Activated CD4-positive, CD25-positive, alpha-beta regulatory T cell treated with anti-CD3 and anti-CD28 coated beads, Interleukin-2, amount 50 U/mL, for 24 hours (primary cell): ENCODE data around the gene ARHGEF28.
A peak's percentile ranks its signal among the peaks of the same experiment; 100 is the strongest.

Source experiments
- ATAC-seq, 2 donors: fragments of 150-1000 bp; cut with Tn5 transposase; one replicate each; pipeline ENCODE4 v1.10.0; 2021; ENCODE audit warnings: mild to moderate bottlenecking in 1 of 2, moderate library complexity in 1 of 2

The ARHGEF28 gene

DNA sequence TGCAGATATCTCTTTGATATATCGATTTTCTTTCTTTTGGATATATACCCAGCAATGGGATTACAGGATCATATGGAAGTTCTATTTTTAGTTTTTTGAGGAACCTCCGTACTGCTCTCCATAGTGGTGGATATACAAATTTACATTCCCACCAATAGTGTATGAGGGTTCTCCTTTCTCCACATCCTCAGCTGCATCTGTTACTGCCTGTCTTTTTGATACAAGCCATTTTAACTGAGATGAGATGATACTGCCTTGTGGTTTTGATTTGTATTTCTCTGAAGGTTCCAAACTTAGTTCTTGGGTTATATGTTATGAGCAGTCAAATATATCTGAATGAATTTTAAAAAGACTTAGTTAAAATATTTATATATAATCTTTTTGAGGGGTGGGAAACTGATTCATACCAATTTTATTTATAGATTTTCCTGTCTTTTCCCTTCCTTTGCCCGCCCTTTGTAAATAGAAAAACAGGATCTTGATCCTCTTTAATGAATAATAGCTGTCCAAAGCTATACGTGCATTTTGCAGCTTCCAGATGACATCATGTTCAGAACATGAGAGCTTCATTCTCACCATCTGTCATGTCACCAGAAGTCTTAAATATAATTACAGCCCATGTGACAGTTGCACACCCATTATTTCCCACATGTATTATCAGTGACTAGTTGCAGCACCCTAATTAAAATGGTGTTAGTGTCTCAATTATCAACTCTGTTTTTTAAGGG is 6.2 kb upstream of the ARHGEF28 start:
- ATAC-seq = no peak

DNA sequence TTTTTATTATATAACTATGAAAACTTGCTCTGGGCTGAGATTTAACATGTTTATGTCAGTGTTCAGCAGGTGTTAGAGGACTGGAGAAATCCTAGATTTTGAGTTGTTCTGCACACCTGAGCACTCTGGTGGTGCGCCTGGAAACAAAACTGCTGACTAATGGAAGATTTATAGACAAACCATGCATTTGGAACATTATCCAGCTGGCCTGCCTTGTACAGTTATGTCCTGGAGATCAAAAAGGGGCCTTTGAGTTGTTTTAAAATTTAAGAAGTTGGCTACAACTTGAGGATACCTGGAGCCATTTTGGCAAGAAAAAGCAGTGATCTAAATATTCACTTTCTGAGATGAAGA is 5.7 kb upstream of the ARHGEF28 start:
- no peak for ATAC-seq

DNA sequence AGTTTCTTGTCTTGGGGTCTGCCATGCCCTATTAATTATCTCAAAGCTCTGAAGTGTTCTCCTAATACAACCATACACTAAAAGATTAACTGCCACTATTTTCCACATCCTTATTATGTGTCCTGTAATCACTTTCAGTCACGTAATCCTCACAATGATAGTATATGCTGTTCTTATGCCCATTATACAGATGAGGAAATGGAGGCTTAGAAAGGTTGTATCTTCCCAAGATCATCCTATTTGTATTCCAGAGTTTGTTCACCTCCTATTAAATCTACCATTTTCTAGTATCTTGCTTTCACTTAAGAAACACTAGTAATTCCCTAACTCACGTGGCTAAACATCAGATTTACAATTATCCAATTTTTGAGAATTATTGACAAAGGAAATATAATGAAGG is 2.9 kb upstream of the ARHGEF28 start:
- no peak for ATAC-seq

DNA sequence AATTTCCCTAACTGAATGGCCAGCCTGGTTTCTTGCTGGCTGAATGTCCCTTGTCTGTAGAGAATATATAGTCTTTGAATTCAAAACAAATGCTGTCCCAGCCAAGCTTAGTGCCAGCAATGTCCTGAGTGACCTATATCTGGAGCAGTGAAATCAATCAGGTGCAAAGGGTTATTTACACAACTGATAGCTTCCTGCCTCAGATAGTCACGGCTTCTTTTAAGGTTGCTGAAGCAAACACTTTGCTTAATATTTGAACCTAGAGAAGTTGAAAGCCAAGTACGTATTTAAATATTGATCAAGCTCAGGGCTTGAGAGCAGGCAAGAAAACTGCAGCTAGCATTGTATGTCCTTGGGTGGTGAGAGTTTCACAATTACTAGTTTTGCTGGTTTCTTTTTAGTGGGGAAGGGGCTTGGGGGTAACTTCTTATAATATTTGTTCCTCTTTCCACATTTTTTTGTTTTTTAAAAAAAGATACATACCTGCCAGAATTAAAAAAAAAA is 2.0 kb upstream of the ARHGEF28 start:
- ATAC-seq = no peak

DNA sequence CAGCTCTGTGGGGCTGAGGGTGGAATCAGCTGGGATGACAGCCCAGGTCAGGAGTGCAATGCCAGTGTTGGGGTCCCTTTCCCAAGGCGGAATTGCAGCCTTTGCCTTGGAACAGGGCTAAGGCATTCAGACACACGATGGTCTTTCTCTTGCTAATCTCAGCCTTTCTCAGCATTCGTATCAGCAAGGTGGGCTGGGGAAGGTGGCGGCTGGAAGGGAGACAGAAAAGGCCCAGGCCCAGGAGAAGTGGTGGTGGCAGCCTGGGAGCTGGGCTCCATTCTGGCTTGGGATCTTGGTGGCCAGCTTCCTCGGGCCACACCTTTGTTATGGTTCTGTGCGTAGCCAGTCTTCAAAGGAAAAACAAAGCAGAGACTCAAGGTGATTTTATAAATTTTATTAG is 1.1 kb upstream of the ARHGEF28 start:
- ATAC-seq = no peak

DNA sequence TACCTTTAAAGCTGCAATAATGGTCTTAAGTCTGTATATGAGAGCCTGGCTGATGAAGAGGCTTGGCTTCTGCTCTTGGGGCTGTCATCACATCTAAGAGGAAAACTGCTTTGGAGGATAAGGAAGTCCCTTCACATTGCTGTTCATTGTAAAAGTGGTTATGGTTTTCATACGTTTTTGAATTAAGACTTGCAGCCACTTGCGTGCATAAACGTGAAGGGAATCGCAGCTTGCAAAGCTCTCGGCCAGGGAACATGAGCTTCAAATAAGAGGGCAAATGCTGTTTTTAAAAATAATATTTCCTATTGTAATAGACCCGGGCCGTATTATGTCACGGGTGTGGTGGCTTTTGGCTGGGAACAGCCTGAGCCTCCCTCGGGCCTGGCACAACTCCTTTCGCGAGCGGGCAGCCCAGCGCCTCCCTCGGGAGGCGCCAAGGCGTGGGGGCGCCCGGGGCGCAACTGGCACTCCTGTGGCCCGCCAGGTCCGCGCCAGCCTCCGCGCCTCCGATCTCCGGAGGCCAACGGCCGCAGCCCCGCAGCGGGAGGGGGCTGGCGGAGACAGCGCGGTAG is 538 bp upstream of the ARHGEF28 start:
- no peak for ATAC-seq

DNA sequence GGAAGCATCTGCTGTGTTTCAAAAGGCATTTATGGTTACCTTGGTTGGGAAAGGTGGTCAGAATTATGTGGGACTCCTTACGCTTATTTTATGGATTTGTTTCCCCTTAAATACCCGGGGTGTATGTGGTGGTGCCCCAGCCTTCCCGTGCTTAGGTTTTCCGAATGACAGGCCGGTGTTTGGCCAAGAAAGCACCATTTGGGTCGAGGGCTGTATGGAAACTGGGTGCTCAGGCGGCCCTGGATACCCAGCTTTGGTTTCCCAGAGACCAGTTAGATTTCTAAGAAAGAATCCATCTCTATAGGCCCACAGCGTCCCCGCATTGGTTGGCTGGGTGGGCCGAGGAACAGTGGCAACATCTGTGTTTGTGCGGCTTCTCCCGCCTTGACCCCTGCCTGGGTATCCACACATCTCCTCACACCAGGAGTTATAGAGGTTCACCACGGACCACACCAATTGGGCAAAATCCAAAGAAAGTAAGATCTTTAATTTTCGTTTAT is 868 bp downstream of the ARHGEF28 start:
- ATAC-seq = no peak

DNA sequence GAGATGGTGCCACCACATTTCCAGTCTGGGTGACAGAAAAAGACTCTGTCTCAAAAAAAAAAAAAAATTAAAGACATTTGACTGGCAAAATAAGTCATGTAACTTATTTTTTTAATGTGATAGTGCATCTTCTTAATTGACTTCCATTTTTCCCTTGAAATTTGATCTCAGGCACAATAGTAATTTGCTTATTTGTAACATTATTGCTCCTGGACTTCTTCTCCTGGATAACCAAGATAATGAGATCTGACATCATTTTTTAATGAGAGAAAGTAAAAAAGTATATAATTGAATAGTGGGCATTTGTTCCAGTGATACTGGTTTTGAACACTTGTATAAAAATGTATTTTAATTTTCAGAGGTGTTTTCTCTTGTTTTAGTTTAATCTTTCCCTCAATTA is 3.5 kb downstream of the ARHGEF28 start:
- ATAC-seq = no peak

DNA sequence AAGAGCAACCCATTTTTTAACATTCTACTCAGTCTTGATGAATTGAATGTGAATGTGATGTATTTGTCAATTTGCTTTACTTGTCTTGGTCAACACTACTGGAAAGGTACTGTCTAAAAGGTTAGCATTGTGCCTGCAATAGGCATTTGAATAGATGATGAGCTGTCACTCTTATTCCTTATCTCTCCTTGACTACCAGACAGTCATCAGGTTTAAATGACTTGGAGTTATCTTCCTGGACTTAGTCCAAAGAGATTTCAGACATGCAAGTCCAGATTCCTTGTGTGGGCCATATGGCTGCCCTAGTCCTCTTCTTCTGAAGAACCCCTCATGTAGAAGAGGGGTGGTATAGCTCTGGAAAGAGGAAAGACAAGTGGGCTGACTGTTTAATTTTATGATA is 4.8 kb downstream of the ARHGEF28 start:
- ATAC-seq = no peak

DNA sequence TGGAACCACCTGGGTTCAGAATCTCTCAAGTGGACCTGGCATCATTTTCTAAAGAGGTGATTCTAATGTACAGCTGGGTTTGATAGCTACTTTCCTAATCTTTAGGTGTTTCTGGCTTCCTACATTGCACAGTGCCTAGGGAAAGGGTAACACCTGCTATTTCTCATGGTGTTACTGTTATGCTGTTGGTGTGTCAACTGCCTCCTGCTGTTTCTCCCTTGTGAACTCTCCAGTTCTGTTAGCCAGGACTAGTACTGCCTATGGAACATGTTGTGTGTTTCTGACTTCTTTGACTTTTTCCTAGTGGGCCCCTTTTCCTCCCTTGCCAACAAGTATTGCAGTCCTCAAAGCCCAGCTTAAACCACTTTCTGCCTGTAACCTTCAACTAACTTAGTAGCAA is 5.5 kb downstream of the ARHGEF28 start:
- no peak for ATAC-seq

DNA sequence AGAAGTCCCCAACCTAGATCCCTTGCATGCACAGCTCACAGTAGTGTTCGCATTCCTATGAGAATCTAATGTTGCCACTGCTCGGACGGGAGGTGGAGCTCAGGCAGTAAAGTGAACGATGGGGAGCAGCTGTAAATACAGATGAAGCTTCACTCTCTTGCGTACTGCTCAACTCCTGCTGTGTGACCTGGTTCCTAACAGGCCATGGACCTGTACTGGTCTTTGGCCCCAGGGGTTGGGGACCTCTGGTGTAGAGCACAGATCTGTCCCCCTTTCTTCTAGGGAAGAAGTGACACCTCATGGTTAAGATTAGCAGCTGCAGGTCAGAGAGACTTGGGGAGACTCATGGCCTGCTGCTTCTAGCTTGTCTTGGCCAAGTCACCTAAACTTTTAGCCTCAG is 7.1 kb downstream of the ARHGEF28 start:
- ATAC-seq = no peak

DNA sequence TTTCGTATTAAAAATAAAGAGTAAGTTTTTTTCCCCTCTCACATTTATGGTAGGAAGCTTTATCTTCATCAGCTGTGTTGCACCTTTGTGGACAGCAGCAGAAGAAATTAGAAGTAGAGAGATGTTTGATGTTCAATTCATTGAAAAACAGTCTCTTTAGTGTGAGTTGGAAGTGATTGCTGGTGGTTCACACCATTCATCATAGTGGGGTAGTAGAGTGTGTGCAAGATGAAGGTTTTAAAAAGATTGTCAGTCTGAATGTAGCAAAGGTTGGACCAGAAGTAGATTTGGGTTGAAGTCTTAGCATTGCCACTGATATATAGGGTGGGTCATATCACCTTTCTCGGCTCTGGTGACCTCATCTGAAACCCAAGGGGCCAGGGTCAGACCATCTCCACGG is 10.4 kb downstream of the ARHGEF28 start:
- no peak for ATAC-seq

DNA sequence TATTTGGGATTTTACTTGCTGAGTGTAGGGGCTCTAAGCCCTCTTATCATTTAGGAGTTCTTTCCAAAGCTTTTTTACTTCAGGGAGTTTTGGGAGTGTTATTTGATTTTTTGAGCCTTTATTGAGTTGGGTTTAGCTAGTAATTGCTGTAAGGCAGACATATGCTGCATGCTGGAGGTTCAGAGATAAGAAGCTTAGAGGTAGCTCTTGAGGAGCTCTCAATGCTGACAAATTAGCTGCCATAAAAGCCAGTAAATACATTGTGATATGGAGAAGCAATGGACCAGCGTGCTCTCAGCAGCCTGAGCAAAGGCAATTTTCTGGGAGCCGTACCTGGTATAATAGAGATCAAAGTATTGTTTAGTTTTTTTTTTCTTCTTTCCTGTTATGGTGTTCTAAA is 11.6 kb downstream of the ARHGEF28 start:
- no peak for ATAC-seq

DNA sequence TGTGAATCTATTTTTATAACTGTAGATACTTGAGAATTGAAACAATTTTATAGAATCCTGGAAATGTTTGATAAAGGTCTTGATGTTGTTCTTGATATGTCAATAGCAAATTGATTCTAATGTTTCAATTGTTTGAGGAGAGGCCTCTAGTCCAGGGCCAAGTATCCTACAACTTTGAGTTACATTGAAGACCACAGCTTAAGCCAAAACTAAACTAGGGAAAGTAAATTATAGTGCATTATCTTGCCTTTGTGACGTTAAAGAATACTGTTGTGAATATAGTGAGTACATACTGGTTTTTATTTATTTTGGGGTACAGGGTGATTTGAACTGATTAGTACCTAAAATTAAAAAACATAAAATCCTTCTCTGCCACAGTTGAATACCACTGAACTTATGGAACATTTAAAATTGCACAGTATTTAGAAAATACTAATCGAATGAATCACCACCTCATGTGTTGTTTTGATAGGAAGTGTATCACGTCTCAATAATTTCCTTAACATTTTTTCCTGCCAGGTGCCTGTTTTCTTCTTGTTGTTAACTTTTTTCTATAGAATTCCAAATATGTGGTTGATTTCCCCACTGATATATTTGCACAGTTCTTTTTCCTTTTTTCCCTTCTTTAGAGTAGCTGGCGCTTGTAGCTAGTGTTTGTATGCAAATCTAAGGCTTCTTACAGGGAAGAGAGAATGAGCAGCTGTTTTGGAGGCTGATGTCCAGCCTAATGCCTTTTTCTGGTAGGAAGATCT is 12.5 kb downstream of the ARHGEF28 start:
- no peak for ATAC-seq

DNA sequence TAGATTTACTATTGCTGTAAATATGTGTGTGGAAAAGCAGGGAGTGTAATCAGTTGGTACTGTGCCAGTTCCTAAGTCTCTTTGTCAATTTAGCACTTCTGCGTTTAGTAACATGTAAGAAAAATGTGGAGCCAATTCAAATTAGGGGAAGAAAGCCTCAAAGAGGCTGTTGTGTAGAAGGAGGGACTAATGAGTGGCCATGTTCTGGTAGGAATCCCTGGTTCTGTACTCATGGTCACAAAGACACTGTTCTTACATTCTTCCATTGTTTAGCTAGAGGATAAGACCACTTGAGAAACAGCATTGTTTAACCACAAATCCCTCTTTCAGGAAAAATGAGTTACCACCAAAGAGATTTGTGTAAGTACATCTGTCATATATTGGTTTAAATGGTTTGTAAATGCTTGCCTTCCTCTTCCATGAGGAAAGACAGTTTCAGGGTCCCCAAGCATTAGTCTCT is 14.9 kb downstream of the ARHGEF28 start:
- no peak for ATAC-seq

DNA sequence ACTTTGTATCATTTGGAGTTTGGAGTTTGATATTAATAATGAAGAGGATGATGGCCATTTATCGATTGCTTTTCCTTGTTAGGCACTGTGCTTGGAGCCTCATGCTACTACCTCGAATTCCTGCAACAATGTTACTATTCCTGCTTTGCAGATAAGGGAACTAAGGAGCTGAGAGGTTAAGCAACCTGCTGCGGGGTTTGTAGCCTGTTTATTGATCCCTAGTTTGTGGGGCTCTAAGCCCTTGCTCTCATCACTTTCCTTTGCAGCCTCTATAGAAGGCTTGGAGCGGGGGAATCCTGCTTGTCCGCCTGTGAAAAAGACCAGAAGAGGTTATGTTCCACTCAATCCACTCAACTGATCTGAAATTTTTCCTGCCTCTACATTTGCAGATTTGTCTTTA is 15.8 kb downstream of the ARHGEF28 start:
- ATAC-seq = no peak

DNA sequence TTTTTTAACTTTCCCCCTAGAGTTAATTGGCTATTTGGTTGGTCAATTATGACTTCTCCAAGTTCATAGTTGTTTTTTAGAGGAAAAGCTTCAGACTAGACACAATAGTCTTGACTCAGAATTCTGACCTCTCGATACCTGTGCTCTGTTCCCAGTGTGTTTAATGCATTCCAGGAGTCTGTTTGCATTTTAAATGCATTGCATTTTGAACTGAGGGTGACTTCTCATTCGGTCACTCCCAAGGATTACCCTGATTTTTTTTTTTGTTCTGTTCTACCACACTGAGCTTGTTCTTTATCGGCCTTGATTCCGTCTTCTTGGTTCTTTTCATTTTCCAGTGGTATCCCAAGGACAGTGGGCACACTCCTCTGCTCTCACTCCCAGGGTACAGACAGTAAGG is 16.3 kb downstream of the ARHGEF28 start:
- ATAC-seq = no peak

DNA sequence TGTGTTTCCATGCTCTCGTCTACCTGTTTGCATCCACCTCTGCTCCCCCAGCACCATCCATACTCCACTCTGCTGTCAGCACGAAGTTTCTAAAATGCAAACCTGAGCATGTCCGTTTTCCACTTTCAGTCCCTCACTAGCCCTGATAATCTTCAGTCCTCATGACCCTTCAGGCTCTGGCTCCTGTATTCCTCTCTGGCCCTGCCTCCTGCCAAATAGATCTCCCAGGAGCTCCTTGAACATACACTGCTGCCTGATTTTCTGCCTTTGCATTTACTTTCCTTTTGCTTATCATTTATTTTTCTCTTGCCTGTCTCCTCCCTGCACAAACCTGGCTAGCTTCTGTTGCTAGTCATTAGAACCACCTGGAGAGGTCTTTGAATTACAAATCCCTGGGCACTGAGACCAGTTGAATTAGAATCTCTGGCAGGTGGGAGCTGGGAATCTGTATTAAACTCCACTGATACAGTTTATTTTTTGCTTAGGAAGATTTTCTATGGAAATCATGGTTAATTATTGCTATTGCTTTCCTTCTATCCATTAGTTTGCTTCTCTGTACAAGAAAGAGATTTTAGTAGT is 18.5 kb downstream of the ARHGEF28 start:
- ATAC-seq = no peak

DNA sequence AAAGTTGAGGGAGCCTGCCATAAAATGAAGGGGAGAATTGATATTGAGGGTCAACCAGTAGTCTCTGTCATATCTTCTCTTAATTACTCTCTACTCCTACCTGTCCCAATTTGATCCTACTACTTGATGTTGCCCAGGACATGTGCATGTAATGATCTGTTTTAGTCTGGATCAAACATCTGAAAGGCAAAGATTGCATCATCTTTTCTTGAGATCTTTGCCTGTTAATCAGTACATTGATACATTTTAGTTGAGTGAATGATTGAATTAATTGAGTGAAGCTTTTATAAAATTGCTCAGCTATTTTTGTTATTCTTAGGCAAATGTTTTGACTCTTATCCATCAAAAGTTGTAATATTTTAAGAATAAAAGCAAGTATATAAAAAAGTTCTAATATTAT is 21.7 kb downstream of the ARHGEF28 start:
- ATAC-seq = no peak

DNA sequence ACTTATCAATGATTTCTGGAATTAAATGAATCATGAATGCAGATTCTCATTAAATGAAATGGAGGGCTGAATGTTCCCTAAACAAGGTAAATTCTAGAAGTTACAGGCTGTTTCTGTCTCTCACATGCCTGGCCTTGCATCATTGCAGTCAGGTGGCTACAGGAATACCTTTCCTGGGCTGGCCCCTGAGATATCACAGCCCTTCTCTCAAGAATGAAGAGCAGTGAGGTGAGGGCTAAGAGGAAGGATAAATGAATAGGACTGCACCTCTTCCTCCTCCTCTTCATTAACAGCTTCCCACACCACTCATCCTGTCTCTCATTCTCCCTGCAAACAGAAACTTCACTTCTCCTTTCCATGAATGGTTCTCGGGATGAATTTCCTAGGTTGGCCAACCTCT is 22.5 kb downstream of the ARHGEF28 start:
- ATAC-seq = no peak

DNA sequence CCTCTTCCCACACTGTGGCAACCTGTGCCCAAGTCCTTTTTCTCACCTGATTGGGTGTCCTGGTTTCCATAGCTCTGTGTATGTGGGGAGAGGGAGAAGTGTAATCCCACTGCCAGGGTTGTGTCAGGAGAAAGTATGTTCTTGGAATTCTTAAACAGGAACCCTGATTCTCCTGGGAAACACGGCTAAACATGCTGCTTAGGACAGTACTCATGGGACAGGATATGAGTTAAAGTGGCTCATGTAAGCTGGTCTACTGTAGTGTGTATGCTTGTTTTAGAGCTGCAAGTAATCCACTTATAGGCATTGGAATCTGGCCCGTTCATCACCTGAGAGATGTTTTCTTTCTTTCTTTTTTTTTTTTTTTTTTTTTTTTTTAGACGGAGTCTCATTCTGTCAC is 23.9 kb downstream of the ARHGEF28 start:
- no peak for ATAC-seq

DNA sequence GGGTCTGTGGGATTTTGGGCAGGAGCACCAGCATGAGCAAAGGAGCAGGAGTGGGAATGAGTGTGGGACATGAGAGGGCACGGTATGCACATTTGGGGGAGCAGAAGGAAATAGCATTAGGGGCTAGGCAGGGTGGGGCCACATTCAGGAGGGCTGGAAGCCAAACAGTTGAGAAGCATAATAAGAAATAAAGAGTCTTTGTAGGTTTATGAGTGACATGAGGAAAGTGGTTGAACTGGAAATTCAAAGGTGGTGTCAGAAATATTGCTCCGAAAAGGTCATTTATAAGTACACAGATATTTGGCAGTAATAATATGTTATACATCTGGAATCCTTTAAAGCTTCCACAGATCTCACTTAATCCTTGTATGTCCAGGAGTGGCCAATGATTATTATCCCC is 26.4 kb downstream of the ARHGEF28 start:
- no peak for ATAC-seq

DNA sequence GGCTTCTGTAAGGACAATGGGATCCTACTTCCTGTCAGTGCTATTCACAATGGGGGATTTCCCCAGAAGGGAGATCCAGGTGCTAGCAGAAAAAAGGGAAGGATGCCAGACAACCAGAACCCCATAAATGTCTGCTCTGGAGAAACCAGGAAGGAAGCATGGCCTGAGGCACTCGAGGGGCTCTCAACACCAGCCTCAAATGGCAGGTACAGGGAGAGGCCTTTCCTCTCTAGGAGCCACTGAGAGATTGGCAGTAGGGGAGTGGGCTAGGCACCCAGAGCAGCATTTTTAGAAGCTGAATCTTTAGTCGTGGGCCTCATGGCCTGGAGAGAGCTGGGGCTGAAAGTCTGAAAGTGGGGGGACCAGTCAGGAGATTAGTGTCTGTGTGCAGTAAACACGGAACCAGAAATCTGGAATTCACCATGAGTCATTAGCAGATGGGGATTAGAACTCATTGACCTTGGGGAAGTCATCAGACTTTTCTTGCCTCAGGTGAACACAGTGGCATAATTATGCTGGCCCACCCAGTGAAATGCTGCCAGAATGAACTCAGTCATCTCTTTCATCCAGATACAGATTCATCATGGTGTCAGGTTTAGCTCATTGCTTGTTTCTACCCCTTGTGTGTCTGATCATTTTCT is 28.3 kb downstream of the ARHGEF28 start:
- ATAC-seq = peak in 1 of 2 donors; percentile 33
